Measurements from ENCODE around the gene ALOX12B.

DNA sequence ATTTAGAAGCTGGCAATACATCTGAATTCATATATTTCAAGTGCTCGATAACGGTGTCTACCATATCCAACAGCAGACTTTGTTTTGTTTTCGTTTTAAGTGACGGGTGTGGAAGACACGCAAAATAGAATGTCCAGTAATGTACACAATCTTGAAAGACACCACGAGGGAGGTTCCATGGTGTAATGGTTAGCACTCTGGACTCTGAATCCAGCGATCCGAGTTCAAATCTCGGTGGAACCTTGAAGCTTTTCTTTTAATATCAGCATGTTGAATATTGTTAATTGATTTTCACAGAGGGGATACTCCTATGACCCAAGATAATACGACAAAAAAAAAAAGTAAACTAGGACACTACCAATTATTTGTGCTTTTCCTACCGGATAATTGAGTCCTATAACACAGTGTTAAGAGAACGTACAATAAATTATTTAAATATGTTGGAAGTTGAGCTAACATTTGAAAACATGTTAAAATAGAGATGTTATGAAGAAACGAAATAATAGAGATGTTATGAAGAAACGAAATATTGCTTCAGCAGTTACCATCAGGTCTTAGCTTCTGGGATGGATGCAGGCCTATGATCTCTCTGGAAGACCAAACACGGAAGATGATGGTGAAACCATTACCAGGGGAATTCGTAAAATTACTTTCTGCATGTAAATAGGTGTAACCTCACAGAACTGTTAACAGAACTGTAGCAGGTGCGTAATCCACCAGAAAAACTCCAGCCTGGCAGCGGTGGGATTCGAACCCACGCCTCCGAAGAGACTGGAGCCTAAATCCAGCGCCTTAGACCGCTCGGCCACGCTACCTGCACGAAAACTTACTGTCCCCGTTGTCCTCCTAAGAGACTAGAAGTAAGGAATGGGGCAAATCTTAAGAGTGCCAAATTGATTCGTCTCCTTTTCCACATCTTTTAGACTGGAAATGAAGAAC lies 32.3 kb upstream of the ALOX12B start:
- TF ChIP-seq POLR2A (IDR thresholded peaks at IDR 0.05): no peak
- TF ChIP-seq, protein P1, sequence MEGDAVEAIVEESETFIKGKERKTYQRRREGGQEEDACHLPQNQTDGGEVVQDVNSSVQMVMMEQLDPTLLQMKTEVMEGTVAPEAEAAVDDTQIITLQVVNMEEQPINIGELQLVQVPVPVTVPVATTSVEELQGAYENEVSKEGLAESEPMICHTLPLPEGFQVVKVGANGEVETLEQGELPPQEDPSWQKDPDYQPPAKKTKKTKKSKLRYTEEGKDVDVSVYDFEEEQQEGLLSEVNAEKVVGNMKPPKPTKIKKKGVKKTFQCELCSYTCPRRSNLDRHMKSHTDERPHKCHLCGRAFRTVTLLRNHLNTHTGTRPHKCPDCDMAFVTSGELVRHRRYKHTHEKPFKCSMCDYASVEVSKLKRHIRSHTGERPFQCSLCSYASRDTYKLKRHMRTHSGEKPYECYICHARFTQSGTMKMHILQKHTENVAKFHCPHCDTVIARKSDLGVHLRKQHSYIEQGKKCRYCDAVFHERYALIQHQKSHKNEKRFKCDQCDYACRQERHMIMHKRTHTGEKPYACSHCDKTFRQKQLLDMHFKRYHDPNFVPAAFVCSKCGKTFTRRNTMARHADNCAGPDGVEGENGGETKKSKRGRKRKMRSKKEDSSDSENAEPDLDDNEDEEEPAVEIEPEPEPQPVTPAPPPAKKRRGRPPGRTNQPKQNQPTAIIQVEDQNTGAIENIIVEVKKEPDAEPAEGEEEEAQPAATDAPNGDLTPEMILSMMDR (IDR thresholded peaks at IDR 0.05): no peak

Data from thyroid gland (tissue), 4 donors.